Inflammatory macrophage treated with lipopolysaccharide for 4 hours (primary cell): Measurements from ENCODE around the gene PLK1.
"Not testable (repeated sequence)": the region's sequence is repeated elsewhere in the genome, so short reads cannot be mapped to it uniquely, and the experiment has no call there.

Source experiments
- DNase-seq: peaks from one replicate; pipeline ENCODE4 v3.0.0-alpha.2; 2020

PLK1 gene

DNA sequence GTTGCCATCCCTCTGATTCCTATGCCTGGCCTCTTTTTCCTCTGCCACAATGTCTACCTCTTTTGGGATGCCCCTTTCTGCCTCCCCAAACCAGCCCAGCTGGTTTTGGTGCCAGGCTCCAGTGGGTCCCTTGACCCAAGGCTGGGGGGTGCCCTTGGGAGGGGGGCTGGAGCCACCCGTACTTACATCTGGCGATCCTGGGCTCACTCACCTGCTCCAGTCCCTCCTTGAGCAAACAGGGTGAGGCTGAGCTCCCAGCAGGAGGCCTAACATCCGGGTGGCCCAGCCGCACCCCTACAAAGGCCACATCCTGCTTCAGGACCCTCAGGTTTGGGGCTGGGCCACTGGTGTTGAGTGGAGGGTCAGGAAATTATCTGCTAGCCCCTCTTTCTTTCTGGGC, 33.1 kb downstream of the PLK1 start:
- no peak for DNase-seq

DNA sequence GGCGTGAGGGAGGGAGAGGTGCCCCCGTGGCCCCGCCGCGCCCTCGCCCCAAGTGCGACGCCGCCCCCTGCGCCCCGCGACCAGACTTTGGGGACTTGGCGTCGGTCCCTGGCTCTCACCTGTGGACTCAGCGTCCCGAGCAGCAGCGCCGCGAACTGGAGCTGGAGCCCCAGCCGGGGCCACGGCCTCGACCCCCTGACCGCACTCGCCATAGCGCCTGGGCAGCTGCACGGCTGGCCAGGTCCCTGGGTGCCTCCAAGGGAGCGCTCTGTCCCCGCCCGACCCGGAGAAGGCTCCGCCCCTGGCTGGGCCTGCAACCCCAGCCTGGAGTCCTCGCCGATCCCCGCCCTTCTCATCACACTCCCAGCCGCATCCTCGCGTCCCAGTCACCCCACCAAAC, 34.3 kb downstream of the PLK1 start, which contains the start of gene ERN2:
ERN2 (minus strand) TSS at position 247 of the 400 bp plus-strand sequence; CDS start at position 212, 35 bp downstream.
- no peak for DNase-seq

DNA sequence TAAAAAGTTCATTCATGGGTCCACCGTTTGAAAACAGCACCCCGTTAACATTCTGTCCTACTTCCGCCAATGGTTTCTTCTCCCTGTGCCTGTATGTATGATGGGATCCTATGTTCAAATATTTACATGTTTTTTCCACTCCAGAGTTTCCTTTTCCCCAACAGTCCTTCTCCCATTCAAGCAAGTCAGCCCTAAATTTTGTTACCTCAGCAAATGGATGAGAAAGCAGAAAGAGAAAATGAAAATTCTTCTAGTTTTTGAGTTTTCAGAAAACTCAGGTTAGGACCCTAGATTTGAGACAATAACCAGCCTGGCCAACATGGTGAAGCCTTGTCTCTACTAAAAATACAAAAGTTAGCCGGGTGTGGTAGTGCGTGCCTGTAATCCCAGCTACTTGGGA, 37.8 kb downstream of the PLK1 start:
- DNase-seq: no peak

DNA sequence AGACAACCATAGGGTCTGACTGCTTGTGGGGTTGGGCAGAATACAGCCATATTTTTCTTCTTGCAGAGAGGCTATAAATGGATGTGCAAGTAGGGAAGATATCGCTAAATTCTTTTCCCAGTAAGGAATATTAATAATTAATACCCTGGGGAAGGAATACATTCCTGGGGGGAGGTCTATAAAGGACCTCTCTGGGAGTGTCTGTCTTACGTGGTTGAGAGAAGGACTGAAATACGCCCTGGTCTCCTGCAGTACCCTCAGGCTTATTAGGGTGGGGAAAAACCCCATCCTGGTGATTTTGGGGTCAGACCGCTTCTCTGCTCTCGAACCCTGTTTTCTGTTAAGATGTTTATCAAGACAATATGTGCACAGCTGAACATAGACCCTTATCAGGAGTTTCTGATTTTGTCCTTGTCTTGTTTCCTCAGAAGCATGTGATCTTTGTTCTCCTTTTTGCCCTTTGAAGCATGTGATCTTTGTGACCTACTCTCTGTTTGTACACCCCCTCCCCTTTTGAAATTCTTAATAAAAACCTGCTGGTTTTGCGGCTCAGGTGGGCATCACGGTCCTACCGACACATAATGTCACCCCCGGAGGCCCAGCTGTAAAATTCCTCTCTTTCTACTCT, 44.0 kb downstream of the PLK1 start:
- DNase-seq: not testable (repeated sequence)

DNA sequence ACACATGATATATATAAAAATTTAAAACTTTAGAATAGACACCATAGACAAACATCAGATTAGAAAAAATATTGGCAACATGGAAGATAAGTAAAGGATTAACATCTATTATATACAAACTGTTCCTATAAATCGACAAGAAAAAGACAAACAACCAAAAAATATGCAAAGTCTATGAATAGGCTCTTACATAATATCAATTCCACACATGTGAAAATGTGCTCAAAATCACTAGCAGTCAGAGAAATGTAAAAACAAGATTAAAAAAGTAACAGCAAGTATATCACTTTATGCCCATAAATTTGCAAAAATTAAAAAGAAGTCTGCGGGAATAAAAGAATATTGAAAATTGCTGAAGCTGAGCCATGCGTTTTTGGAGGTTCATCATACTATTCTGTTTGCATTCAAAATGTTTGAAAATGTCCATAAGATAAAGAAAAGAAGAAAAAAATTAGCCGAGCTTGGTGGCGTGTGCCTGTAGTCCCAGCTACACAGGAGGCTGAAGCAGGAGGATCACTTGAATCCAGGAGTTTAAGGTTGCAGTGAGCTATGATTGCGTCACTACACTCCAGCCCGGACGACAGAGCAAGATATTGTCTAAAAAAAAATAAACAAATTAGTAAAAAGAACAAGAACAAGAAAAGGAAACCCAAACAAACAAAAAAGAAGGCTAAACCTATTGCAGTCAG, 45.6 kb downstream of the PLK1 start:
- no peak for DNase-seq

DNA sequence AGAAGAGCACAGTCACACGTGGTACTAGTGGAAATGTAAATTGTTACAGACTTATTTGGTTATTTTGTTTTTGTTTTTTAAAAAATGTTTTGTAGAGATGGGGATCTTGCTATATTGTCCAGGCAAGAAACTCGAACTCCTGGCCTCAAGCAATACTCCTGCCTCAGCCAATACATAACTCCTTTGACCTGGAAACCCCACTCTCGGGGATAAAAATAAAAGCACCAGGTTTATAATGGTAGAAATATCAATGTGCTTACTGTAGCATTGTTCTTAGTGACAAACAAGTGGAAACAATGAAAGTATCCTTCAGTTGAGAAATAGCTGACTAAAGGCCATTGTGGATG, 46.1 kb downstream of the PLK1 start:
- DNase-seq: no peak

DNA sequence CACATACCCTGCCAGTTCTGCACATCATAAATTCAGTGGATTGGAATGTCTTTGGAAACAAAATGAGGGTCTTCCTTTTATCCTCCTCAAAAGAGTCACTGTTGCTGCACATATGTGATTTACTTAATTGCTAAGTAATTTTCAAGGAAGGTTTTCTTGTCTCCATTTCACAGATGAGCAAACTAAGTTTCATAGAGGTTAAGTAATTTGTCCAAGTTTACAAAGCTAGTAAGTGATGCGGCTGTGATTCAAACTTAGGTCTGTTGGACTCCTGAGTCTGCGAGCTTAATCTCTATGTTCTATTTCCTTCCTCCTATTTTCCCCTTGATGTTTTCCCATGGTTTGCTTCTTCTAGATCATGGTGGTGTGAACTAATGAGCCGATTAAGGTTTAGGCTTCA, 48.0 kb downstream of the PLK1 start:
- DNase-seq: no peak

DNA sequence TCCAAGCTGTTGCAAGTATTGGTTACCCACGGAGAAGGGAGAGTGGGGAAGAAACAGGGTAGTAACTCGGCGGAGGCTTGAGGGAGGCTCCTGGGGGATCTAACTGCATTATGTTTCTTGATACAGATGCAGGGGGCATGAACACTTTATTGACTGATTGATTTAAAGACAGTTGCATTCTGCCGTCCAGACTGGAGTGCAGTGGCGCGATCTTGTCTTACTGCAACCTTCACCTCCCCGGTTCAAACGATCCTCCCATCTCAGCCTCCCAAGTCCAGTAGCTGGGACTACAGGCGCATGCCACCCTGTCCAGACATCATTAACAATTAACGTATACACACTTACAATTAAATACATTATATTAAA, 49.4 kb downstream of the PLK1 start:
- no peak for DNase-seq

DNA sequence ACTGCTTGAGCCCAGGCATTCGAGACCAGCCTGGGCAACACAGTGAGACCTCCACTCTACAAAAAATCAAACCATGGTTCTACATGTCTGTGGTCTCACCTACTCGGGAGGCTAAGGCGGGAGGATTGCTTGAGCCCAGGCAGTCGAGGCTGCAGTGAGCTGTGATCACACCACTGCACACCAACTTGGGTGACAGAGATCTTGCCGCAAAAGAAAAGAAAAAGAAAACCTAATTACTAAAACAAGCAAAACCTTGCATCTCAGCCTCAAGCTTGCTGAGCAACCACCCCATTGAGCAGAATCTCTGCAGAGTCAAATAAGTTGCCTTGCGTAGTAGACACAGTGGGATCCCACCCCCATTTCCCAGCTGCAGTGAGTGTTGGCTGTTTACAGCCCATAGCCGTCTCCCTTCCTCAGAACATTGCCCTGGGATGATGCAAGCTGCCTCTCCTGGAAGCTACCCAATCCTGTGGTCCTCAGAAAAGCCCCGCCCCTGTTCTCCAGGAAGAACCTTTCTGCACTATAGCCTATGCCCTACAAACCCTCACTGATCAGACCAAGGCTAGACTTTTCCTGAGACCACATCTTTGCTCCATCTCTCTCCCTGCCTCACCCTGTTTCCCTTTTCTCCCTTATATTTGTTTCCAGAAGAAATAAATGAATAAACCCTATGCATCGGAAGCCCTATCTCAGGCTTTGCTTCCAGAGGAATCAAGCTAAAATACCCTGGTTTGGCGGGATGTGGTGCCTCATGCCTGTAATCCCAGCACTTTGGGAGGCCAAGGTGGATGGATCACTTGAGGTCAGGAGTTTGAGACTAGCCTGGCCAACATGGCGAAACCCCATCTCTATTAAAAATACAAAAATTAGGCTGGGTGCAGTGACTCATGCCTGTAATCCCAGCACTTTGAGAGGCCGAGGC, 51.1 kb downstream of the PLK1 start:
- peak; percentile 19 for DNase-seq

DNA sequence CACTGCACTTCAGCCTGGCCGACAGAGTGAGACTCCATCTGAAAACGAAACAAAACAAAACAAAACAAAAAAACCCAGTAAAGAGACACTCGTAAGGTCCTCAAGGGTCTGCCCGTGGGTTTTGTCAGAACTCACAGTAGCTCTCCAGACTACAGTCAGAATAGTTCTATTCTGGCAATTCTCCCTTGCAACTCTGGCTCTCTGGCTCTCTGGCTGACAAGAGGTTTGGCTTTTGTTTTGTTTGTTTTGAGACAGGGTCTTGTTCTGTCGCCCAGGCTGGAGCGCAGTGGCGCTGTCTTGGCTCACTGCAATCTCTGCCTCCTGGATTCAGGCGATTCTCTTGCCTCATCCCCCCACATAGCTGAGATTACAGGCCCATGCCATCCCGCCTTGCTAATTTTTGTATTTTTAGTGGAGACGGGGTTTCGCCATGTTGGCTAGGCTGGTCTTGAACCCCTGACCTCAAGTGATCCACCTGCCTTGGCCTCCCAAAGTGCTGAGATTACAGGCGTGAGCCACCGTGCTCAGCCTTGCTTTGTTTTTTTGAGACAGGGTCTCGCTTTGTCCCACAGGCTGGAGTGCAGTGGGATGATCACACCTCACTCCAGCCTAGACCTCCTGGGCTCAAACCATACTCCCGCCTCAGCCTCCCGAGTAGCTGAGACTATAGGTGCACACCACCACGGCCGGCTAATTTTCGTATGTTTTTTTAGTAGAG, 55.6 kb downstream of the PLK1 start:
- no peak for DNase-seq

DNA sequence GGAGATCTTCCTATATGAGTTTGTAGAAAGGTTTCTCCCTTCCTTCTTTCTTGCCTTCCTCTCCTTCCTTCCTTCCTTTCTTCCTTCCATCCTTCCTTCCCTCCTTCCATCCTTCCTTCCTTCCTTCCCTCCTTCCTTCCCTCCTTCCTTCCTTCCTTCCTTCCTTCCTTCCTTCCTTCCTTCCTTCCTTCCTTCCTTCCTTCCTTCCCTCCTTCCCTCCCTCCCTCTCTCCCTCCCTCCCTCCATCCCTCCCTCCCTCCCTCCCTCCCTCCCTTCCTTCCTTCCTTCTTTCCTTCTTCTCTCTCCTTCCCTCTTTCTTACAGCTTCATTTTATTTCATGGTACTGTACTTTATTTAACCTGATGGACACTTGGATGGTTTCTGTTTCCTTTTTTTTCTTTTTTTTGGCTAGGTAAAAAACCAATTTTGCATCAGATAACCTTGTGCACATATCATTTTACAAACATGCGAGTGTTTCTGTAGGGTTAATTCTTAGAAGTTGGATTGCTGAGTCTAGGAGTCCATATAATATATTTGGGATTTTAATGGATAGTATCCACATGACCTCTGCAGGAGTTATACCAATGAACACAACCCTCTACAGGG, 58.8 kb downstream of the PLK1 start:
- not testable (repeated sequence) for DNase-seq

DNA sequence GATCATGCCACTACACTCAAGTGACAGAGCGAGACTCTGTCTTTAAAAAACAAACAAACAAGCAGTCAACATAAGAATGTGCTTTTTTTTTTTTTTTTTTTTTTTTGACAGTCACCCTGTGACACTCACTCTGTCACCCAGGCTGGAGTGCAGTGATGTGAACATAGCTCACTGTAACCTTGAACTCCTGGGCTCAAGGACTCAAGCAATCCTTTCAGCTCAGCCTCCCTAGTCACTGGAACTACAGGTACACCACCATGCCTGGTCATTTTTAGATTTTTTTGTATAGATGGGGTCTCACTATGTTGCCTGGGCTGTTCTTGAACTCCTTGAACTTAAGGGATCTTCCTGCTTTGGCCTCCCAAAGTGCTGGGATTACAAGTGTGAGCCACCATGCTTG, 60.8 kb downstream of the PLK1 start:
- DNase-seq: no peak
